ENCODE measurements around the gene GOLGB1. TPM values are rescaled to one million over a fixed set of nuclear protein-coding genes. Genes with fewer than 3 reads are reported as not detected.

Gene GOLGB1, protein sequence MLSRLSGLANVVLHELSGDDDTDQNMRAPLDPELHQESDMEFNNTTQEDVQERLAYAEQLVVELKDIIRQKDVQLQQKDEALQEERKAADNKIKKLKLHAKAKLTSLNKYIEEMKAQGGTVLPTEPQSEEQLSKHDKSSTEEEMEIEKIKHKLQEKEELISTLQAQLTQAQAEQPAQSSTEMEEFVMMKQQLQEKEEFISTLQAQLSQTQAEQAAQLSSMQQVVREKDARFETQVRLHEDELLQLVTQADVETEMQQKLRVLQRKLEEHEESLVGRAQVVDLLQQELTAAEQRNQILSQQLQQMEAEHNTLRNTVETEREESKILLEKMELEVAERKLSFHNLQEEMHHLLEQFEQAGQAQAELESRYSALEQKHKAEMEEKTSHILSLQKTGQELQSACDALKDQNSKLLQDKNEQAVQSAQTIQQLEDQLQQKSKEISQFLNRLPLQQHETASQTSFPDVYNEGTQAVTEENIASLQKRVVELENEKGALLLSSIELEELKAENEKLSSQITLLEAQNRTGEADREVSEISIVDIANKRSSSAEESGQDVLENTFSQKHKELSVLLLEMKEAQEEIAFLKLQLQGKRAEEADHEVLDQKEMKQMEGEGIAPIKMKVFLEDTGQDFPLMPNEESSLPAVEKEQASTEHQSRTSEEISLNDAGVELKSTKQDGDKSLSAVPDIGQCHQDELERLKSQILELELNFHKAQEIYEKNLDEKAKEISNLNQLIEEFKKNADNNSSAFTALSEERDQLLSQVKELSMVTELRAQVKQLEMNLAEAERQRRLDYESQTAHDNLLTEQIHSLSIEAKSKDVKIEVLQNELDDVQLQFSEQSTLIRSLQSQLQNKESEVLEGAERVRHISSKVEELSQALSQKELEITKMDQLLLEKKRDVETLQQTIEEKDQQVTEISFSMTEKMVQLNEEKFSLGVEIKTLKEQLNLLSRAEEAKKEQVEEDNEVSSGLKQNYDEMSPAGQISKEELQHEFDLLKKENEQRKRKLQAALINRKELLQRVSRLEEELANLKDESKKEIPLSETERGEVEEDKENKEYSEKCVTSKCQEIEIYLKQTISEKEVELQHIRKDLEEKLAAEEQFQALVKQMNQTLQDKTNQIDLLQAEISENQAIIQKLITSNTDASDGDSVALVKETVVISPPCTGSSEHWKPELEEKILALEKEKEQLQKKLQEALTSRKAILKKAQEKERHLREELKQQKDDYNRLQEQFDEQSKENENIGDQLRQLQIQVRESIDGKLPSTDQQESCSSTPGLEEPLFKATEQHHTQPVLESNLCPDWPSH (N-terminal part only)
- 63.6 to 88.0 TPM (median 65.0 TPM) in 3 replicates for total RNA-seq
- long read RNA-seq, full-length matches to known transcripts: 2 of 24 reads
- long read RNA-seq, partial matches to known transcripts: 10 of 24 reads
- long read RNA-seq, other reads (novel, unspliced or antisense): 12 of 24 reads

DNA sequence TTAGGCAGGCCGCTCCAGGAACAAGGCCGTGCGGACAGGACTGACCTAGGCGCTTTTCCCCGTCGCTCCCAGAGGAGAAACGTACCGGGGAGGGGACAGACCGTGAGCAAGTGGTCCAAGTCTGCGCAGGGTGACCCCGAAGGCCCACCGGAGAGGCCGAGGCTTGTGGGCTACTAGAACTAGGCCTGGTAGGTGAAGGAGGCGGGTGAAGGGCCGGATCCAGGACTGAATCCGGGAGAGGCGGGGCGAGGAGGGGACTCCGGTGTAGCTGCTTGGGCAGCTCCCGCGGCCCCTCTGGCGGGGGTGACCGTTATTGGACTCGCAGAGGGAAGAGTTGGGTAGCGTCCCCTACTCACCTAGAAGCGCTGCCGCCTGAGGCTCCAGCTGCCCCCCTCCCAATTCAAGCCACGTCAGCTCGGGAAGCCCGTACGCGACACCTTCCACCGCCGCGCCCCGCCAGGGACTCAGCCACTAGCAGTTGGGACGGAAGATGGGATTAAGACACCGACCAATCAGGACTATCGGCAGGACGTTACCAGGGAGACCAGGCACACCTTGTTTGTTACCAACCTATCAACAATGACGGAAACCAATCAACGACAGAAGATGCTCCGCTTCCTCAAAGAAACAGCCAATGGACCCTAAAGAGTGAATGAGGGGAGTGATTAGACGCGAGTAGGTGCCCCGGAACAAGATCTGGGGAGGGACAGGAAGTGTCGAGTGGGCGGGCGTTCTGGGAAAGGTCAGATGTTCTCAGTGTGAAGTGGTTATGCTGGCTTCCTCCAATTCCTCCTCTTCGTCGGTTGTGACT is at the start of gene GOLGB1:
Gene GOLGB1 (minus strand): TSS at position 466 of the 811 bp plus-strand sequence. CDS start 18,770 bp downstream, outside the sequence.
- H3K9me3 Mint-ChIP-seq (ENCODE audit: low read depth): no peaks in the 10 kb centered on the region
- H3K27me3 Mint-ChIP-seq (ENCODE audit: low read depth): peaks cover 5% of the 10 kb centered on the region
- DNase-seq (ENCODE audit: low spot score): peak; percentile 96
- no peak within 1 kb of the TSS for H3K4me3 Mint-ChIP-seq (ENCODE audit: unreplicated experiment)
- no peaks in the 10 kb centered on the region for H3K36me3 Mint-ChIP-seq (ENCODE audit: low read depth)
- peaks cover 3% of the 10 kb centered on the region for H3K4me1 Mint-ChIP-seq (ENCODE audit: low read depth)
- H3K27ac Mint-ChIP-seq (ENCODE audit: unreplicated experiment): no peak within 1 kb of the TSS
- TF ChIP-seq, protein P1, sequence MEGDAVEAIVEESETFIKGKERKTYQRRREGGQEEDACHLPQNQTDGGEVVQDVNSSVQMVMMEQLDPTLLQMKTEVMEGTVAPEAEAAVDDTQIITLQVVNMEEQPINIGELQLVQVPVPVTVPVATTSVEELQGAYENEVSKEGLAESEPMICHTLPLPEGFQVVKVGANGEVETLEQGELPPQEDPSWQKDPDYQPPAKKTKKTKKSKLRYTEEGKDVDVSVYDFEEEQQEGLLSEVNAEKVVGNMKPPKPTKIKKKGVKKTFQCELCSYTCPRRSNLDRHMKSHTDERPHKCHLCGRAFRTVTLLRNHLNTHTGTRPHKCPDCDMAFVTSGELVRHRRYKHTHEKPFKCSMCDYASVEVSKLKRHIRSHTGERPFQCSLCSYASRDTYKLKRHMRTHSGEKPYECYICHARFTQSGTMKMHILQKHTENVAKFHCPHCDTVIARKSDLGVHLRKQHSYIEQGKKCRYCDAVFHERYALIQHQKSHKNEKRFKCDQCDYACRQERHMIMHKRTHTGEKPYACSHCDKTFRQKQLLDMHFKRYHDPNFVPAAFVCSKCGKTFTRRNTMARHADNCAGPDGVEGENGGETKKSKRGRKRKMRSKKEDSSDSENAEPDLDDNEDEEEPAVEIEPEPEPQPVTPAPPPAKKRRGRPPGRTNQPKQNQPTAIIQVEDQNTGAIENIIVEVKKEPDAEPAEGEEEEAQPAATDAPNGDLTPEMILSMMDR (IDR thresholded peaks at IDR 0.05): peak; percentile 39

DNA sequence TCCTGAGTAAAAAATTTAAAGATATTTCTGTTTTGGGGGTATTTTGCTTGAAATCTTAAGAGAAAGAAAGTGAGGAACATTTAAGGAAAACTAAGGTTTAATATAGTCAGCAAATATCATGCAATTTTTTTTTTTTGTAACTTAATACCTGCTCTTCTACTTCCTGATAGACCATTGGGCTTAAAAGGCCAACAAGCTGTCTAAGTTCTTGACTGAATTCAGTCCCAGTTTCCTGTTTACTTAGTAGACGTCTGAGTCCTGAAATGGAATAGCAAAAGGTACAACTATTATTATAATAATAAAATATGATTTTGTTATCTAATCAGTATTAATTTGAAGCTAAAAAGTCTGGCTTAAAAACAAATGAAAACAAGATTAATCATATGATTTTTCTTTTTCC is 47.4 kb upstream of the GOLGB1 start:
- H3K27me3 Mint-ChIP-seq (ENCODE audit: low read depth): no peaks in the 10 kb centered on the region
- H3K27ac Mint-ChIP-seq (ENCODE audit: unreplicated experiment): no peak overlapping the region
- H3K4me3 Mint-ChIP-seq (ENCODE audit: unreplicated experiment): no peak overlapping the region
- H3K4me1 Mint-ChIP-seq (ENCODE audit: low read depth): peaks cover 9% of the 10 kb centered on the region
- TF ChIP-seq, protein P1 (IDR thresholded peaks at IDR 0.05): no peak
- H3K36me3 Mint-ChIP-seq (ENCODE audit: low read depth): peaks cover 7% of the 10 kb centered on the region
- no peaks in the 10 kb centered on the region for H3K9me3 Mint-ChIP-seq (ENCODE audit: low read depth)
- no peak for DNase-seq (ENCODE audit: low spot score)

DNA sequence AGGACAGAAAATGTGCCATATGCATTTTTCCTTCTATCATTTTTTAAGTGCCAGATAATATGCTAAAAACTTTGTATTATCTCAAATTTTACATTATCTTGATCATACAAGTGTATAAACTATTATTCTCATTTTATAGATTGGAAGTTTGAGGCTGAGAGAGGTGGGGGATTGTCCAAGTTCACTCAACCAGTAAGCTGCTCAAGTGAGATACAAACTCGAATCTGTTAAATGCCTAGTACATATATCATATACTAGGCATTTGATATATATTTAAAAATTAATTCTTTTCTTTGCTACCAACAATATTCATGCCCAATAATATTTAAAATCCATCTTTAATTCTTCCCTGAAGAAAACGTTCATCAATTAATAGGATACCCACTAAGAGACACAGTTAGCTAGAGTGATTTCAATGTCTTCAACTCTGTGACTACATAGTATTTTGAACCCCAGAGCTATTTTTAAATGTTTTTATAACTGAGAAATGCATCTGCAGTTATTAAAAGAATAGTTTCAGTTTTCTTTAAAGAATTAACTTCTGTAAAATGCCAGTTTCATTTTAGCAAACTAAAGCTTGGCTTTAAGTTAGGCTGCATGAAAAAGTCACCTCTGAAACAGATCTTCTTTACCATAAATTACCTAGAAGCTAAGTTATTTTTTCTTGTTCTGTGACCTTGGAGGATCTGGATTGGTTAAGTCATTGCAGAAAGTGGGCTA is 44.9 kb upstream of the GOLGB1 start:
- Mint-ChIP-seq H3K4me3 (ENCODE audit: unreplicated experiment) (no peak overlapping the region), H3K4me1 (ENCODE audit: low read depth) (peaks cover 9% of the 10 kb centered on the region), H3K27me3 (ENCODE audit: low read depth) (no peaks in the 10 kb centered on the region), H3K9me3 (ENCODE audit: low read depth) (no peaks in the 10 kb centered on the region), H3K27ac (ENCODE audit: unreplicated experiment) (no peak overlapping the region), H3K36me3 (ENCODE audit: low read depth) (peaks cover 9% of the 10 kb centered on the region)
- DNase-seq (ENCODE audit: low spot score): no peak
- TF ChIP-seq, protein P1 (IDR thresholded peaks at IDR 0.05): no peak

DNA sequence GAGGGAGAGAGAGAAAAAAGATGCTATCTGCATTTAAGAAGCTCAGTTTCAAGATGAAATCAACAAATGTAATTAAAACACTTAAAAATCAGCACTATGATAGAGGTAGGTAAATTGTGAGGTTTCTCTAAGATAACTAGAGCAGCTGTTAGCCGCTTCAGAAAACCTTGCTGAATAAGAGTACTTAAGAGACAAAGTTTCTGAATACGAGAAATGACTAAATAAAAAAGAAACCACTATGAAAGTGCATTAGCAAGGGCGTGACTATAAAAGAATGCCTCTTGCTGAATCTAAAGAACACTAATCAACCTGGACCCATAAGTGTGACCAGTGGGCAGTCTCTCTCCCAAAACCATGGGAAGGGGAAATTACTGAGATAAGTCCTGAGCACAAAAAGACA is 43.5 kb upstream of the GOLGB1 start:
- H3K9me3 Mint-ChIP-seq (ENCODE audit: low read depth): no peaks in the 10 kb centered on the region
- H3K36me3 Mint-ChIP-seq (ENCODE audit: low read depth): peaks cover 20% of the 10 kb centered on the region
- H3K4me3 Mint-ChIP-seq (ENCODE audit: unreplicated experiment): no peak overlapping the region
- TF ChIP-seq, protein P1 (IDR thresholded peaks at IDR 0.05): no peak
- no peaks in the 10 kb centered on the region for H3K27me3 Mint-ChIP-seq (ENCODE audit: low read depth)
- H3K4me1 Mint-ChIP-seq (ENCODE audit: low read depth): peaks cover 9% of the 10 kb centered on the region
- DNase-seq (ENCODE audit: low spot score): no peak
- H3K27ac Mint-ChIP-seq (ENCODE audit: unreplicated experiment): no peak overlapping the region
